ENCODE measurements around the gene SCUBE3. TPM values are rescaled to one million over a fixed set of nuclear protein-coding genes. Genes with fewer than 3 reads are reported as not detected.

The SCUBE3 gene
- total and polyA plus RNA-seq, 2 of the 13 experiments (the other 11 are each of a cell fraction or from before 2014, with no cell fraction given): not detected

DNA sequence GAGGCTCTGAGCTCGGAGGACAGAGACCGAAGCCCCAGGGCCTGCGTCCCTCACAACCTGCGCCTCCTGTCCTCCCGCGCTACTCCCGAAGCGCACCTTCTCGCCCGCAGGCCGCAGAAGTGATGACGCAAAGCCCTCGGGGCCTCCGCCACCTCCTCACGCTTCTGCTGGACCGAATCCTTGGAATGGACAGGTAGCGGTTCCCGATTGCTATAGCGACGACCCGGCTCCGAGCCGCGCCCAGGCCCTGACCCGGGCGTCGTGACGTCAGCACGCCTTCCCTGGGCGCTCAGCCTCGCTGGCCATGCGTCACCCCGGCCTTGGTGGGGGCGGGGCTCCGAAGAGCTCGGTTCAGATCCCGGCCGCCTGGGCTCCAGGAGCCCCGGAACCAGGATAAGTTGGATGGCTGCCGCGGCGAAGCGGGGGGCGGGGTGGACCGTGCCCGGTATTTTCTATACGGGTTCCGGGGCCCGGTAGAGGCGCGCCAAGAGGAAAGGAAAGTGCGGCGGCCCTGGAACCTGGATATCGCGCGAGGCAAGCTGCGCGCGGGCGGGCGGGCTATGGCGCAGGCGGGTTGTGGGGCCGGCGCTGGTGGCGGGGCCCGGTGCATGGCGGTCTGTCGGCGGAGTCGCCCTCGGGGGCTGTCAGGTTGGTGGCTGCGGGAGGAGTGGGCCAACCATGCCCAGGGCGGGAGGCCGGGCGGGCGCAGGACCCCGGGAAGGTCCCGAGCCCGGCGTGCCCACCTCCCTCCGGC is 45.6 kb downstream of the SCUBE3 start, which contains the start of gene ZNF76 (continued):
- TF ChIP-seq ZNF781 (CRISPR knock-in tag; IDR thresholded peaks at IDR 0.05; ENCODE audit: borderline replicate concordance, not compliant biosample characterization): peak; percentile 87
- TF ChIP-seq KMT2A (CRISPR knock-in tag; IDR thresholded peaks at IDR 0.05): peak; percentile 93
- no peak for TF ChIP-seq ZNF30 (CRISPR knock-in tag; IDR thresholded peaks at IDR 0.05)
- TF ChIP-seq, protein P1, sequence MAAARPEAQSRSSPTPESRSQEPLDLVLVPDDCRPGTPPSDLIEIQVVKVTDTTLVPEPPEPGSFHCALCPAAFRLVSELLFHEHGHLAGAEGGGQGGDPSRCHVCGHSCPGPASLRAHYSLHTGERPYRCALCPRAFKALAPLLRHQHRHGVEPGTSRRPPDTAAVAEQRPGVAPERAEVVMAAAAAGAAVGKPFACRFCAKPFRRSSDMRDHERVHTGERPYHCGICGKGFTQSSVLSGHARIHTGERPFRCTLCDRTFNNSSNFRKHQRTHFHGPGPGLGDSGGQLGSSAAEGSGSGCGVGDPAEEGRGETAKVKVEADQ (CRISPR knock-in tag; IDR thresholded peaks at IDR 0.05; ENCODE audit: borderline replicate concordance): 0 out of 2 replicates have a peak, but pooled peaks have one; percentile 87
- TF ChIP-seq ZNF577 (CRISPR knock-in tag; IDR thresholded peaks at IDR 0.05; ENCODE audit: borderline replicate concordance, low read depth): no peak
- TF ChIP-seq IRF2 (CRISPR knock-in tag; IDR thresholded peaks at IDR 0.05): peak; percentile 84
- no peak for TF ChIP-seq HNRNPH1 (optimal IDR thresholded peaks at IDR 0.05; ENCODE audit: low read depth, low read length)
- TF ChIP-seq, protein P2, sequence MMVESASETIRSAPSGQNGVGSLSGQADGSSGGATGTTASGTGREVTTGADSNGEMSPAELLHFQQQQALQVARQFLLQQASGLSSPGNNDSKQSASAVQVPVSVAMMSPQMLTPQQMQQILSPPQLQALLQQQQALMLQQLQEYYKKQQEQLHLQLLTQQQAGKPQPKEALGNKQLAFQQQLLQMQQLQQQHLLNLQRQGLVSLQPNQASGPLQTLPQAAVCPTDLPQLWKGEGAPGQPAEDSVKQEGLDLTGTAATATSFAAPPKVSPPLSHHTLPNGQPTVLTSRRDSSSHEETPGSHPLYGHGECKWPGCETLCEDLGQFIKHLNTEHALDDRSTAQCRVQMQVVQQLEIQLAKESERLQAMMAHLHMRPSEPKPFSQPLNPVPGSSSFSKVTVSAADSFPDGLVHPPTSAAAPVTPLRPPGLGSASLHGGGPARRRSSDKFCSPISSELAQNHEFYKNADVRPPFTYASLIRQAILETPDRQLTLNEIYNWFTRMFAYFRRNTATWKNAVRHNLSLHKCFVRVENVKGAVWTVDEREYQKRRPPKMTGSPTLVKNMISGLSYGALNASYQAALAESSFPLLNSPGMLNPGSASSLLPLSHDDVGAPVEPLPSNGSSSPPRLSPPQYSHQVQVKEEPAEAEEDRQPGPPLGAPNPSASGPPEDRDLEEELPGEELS (CRISPR knock-in tag; IDR thresholded peaks at IDR 0.05): peak; percentile 83
- TF ChIP-seq, protein P3, sequence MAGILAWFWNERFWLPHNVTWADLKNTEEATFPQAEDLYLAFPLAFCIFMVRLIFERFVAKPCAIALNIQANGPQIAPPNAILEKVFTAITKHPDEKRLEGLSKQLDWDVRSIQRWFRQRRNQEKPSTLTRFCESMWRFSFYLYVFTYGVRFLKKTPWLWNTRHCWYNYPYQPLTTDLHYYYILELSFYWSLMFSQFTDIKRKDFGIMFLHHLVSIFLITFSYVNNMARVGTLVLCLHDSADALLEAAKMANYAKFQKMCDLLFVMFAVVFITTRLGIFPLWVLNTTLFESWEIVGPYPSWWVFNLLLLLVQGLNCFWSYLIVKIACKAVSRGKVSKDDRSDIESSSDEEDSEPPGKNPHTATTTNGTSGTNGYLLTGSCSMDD (CRISPR knock-in tag; IDR thresholded peaks at IDR 0.05): no peak
- TF ChIP-seq, protein P4, sequence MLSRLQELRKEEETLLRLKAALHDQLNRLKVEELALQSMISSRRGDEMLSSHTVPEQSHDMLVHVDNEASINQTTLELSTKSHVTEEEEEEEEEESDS (CRISPR knock-in tag; IDR thresholded peaks at IDR 0.05; ENCODE audit: borderline replicate concordance): peak; percentile 93
- TF ChIP-seq RFXAP (CRISPR knock-in tag; IDR thresholded peaks at IDR 0.05; ENCODE audit: borderline replicate concordance): peak; percentile 89
- TF ChIP-seq, protein P5, sequence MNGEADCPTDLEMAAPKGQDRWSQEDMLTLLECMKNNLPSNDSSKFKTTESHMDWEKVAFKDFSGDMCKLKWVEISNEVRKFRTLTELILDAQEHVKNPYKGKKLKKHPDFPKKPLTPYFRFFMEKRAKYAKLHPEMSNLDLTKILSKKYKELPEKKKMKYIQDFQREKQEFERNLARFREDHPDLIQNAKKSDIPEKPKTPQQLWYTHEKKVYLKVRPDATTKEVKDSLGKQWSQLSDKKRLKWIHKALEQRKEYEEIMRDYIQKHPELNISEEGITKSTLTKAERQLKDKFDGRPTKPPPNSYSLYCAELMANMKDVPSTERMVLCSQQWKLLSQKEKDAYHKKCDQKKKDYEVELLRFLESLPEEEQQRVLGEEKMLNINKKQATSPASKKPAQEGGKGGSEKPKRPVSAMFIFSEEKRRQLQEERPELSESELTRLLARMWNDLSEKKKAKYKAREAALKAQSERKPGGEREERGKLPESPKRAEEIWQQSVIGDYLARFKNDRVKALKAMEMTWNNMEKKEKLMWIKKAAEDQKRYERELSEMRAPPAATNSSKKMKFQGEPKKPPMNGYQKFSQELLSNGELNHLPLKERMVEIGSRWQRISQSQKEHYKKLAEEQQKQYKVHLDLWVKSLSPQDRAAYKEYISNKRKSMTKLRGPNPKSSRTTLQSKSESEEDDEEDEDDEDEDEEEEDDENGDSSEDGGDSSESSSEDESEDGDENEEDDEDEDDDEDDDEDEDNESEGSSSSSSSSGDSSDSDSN (CRISPR knock-in tag; IDR thresholded peaks at IDR 0.05): peak; percentile 93
- TF ChIP-seq, protein P6, sequence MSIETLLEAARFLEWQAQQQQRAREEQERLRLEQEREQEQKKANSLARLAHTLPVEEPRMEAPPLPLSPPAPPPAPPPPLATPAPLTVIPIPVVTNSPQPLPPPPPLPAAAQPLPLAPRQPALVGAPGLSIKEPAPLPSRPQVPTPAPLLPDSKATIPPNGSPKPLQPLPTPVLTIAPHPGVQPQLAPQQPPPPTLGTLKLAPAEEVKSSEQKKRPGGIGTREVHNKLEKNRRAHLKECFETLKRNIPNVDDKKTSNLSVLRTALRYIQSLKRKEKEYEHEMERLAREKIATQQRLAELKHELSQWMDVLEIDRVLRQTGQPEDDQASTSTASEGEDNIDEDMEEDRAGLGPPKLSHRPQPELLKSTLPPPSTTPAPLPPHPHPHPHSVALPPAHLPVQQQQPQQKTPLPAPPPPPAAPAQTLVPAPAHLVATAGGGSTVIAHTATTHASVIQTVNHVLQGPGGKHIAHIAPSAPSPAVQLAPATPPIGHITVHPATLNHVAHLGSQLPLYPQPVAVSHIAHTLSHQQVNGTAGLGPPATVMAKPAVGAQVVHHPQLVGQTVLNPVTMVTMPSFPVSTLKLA (IDR thresholded peaks at IDR 0.05): peak; percentile 31; the same call in 1 of the 2 replicates
- TF ChIP-seq, protein P7, sequence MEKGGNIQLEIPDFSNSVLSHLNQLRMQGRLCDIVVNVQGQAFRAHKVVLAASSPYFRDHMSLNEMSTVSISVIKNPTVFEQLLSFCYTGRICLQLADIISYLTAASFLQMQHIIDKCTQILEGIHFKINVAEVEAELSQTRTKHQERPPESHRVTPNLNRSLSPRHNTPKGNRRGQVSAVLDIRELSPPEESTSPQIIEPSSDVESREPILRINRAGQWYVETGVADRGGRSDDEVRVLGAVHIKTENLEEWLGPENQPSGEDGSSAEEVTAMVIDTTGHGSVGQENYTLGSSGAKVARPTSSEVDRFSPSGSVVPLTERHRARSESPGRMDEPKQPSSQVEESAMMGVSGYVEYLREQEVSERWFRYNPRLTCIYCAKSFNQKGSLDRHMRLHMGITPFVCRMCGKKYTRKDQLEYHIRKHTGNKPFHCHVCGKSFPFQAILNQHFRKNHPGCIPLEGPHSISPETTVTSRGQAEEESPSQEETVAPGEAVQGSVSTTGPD (CRISPR knock-in tag; IDR thresholded peaks at IDR 0.05): no peak
